NCI-H345 (cell line): ENCODE results near the gene SLC25A51.
A peak's percentile ranks its signal among the peaks of the same experiment; 100 is the strongest.
"Not testable (repeated sequence)": the region's sequence is repeated elsewhere in the genome, so short reads cannot be mapped to it uniquely, and the experiment has no call there.

Experiments
- DNase-seq: peaks from one replicate; lab custom pipeline; 2025; lab: John Stamatoyannopoulos, UW

Gene SLC25A51

DNA sequence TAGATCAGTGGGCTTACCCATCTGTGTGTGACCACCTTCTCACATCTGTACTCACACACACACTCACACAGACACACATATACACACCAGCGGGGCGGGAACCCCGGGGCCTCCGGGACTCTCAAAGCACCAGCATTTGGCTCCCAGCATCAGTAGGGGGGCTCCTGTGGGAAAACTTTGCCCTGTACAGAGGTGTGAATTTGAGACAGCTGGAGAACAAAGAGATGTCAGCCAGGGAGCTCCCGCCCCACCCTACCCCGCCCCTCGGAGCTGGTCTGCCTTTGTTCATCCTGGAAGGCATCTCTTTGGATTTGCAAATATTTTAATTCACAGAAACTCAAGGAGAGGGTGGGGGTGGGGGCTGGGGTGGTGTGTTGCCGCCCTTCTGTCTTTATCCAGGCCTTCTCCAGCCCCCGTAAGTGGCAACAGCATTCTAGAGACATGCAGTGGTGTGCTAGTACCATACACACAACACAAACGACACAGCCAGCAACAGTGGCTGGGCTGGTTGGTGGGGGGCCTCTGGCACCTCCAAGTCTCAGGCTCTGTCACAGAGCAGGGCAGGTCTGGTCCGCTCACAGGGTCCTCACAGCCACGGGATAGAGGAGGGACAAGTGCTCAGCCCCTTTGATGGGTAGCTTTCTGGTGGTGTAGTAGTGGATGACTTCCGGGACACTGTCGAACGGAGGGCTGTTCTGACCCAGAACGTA, 15.5 kb upstream of the SLC25A51 start:
- no peak for DNase-seq

DNA sequence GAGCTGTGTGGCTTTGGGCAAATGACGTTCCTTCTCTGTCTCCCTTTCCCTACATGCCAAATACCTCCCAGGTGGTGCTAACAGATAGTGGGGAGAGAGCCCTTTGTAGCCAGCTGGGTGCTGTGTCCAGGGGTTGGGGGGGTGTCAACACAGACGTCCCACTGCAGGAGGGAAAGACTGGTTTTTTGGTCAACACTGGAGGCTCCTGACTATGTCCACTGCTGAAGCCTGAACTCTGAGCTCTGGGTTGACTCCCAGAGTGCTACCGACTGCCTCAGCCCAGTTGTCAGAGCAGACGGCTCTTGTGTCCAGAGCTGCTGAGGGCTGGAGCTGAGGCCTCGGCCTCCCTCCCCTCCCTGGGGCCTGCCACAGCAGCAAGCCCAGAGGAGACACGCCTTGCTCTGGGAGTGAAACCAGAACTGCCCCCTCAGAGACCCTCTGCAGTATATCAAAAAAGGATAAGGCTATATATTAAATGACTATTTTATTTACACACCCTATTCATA, 14.8 kb upstream of the SLC25A51 start:
- DNase-seq, result no peak

DNA sequence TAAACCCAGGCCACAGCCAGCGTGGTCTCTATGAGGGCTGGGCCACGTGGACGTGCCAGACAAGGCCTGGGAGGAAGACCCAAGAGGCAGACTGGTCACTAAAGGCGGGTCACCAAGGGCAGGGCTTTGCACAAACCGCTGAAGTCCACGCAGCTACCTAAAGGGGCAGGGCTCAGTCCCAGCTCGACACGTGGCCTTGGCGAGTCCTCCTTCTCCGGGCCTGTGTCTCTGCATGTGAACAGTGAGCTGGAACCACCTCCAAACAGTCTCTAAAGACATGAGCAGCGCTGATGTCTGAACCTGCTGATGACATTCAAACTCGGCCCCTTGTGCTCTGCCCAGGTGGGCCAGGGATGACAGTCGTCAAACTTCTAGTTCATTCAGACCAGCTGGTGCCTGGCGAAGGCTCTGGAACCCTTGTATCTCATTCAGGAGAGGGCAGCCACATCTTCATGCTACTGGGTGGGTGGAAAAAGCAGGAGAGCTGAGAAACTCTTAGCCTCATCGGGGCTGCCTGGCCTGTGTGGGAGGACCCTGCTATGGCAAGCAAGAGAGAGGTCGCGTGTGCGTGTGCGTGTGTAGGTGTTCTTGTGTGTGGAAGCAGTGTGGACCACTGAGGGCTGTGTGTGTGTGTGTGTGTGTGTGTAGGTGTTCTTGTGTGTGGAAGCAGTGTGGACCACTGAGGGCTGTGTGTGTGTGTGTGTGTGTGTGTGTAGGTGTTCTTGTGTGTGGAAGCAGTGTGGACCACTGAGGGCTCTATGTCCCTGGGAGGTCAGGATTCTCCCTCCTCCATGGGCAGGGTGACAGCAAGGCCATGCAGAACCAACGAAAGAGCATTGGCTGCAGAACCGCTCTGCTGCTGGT, 14.1 kb upstream of the SLC25A51 start:
- DNase-seq, result no peak

DNA sequence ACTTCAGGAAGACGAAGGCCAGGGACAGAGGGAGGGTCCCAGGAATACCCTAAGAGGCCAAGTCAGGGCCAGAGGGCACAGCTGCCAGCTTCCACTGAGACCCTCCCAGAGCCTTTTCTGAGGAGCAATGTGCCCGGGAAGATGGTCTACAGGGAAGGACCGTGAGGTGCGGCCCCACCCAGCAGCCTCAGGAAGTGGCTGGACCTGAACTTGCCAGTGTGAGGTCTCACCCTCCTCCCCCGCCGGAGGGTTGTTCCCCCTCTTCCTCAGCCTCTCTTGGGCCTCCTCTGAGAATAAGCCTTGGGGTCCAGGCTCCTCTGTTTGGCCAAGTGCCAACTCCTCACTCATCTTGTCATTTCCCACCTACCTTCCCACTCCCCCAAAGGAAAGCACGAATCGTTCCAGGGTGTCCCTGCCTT, 13.4 kb upstream of the SLC25A51 start:
- DNase-seq, result no peak

DNA sequence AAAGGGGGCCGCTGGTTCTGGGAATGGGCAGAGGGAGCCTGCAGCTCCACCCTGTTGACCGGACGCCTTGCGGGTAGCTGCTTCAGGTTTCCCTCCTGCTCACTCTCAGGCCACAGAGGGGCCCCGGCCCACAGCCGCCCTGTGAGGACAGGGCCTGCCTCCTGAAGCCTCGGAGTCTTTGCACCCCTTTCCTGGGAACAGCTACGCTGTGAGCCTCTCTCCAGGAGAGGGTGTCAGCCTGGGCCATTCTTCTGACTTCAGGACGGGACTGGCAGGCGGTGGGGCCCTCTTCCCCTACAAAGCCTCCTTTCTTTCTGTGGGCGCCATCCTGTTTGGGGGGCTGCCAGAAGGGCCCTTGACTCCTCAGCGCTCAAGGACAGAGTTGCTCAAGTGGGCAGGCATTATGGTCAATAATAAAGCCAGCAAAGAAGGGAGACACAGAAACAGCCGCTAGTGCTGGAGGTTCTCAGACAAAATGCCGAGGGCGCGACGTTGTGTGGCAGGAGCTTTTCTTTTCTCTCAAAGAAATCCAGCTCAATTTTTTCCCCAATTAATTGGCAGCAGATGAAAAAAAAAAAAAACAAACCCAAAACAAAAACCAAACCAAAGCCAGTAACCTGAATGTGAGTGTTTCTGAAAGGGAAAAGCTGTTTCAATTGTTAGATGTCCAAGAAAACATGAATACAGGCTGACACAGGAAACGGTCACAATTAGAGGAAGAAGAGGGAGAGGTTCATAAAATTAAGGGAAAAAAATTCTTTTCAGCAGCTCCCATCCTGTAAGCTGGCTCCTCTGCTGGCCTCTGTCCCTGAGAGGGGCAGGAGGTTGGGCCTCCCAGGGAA, 12.8 kb upstream of the SLC25A51 start:
- no peak for DNase-seq

DNA sequence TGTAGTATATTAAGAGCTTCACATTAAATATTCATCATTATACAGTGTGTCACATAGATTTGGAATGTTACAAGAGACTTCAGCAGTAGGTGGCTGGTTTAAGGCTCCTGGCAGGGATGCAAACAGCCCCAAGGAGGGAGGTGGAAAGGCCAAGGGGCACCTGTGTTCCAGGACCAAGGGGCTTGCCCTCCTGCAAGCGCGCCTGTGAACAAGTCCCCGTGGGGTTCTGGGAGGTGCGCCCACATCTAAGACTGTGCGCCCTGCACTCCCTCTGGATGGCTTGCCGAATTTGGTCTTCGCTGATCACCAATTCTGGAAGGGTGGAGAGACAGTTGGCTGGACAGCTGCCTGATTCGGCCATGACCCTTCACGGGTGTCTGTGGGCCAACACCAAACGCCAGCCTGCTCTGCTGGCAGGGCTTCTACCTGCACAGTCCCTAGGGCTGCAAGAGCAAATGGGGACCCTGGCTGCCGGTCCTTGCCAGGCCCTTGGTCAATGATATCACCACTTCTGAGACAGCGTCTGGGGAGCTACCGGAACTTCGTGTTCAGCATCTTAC, 12.1 kb upstream of the SLC25A51 start:
- no peak for DNase-seq

DNA sequence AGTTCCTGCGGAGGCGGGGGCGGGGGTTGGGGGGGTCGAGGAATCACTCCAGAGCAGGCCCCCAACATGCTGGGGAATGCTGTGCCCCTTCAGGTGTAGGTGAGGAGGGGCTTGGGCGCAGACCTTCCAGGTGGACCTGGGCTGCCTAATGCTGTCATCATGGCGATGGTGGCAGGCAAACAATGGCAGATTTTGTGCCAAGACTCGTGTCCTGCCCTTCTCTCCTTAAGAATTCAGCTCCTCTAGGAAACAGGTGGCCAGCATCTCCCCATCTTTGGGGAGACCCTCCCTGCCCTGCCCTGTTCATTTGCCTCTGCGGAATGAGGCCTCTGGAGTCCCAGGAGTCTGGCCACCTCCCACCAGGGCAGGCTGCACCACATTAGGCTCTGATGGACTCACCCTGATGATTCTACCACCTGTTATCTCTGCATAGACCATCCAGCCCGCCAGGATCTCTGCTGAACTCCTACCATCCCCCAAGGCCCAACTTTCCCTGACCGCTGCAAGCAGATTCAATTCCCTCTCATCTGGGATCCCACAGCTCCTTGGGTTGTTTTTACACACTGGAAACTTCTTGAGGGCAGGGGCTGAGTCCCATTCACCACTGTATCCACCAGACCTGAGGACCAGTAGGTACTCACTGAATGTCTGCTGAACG, 10.9 kb upstream of the SLC25A51 start:
- no peak for DNase-seq

DNA sequence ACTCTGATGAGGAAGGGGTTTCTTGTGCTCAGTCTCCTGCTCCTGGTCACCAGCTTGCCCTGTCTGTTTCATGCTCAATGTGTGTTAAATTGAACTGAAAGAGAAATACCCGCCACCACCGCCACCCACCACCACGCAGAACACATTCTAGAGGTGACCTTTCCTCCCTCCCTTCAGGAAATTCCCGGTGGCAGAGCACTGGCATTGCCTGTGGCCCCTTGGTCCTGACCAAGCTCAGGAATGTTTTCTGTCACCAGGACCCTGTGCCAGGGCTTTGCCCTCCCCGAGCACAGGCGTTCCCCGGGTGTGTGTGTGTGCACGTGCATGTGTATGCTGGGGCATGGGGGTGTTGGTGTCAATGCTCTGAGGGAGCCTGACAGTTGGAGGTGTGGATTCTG, 10.2 kb upstream of the SLC25A51 start:
- DNase-seq, result no peak

DNA sequence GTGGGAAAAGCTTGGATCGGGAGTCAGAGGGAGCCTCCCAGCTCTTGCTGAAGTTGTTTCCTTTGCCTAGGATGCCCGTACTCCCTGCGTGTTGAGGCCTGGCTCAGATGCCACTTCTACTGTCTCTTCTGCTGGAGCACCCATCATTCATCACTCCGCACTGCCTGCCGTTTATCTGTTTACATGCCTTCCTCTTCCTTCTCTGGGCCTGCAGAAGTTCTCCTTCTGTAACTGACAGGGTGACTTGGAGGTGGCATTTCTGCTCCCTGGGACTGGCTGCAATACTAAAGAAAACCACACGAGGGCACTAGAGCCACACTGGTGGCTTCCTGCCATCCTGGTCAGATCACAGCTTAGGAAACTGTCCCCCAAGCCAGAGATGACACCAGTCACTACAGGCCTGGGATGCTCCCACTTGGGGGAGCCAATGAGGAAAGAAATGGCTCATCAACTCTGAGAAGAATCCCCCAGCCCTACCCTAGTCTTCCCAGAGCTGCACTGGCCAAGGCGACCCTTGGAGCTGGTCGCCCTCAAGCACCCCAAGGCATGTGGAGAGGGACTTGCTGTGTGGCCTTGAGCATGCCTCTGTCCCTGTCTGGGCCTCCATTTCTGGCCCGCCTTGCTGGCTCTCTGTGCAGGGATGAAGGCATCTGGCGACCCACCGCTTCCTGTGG, 9.7 kb upstream of the SLC25A51 start:
- peak; percentile 78 for DNase-seq

DNA sequence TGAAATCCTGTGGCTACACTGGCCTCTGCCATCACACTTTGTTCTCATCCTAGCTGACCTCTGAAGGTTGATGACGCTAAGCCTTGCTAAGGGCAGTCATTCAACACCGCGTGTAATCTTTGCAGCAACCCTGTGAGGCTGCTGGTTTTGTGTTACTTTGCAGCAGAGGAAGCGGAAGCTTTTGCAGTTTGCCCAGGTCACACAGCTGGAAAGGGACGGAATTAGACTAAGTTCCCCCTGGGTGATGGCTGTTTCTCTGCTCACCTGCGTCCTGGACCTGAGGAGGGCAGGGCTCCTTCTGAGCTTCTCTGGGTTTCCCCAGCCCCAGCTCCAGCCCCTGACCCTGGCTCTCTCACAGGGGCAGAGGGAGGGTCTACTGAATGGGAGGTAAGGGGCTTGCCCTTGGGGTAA, 7.3 kb upstream of the SLC25A51 start:
- no peak for DNase-seq

DNA sequence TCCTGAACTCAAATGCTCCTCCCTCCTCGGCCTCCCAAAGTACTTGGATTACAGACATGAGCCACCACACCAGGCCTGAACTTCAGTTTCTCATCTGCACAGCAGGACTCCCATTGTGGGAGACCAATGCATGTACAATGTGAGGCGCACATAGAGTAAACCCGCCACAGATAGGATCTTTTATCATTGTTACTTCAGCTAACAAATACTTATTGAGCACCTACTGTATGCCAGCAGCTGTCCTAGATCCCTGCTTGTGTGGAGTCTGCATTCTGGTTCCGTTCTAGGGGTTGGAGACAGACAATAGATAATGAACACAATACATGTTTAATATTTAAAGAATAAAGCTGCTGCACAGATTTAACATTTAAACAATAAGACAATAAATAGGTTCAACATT, 6.3 kb upstream of the SLC25A51 start:
- DNase-seq, result no peak

DNA sequence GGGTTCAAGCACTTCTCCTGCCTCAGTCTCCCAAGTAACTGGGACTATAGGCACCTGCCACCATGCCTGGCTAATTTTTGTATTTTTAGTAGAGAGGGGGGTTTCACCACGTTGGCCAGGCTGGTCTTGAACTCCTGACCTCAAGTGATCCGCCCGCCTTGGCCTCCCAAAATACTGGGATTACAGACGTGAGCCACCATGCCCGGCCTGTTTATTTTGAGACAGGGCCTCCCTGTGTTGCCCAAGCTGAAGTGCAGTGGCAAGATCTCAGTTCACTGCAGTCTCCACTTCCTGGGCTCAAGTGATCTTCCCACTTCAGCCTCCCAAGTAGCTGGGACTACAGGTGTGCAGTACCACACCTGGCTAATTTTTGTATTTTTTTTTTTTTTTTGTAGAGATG, 5.9 kb upstream of the SLC25A51 start:
- DNase-seq, result not testable (repeated sequence)

DNA sequence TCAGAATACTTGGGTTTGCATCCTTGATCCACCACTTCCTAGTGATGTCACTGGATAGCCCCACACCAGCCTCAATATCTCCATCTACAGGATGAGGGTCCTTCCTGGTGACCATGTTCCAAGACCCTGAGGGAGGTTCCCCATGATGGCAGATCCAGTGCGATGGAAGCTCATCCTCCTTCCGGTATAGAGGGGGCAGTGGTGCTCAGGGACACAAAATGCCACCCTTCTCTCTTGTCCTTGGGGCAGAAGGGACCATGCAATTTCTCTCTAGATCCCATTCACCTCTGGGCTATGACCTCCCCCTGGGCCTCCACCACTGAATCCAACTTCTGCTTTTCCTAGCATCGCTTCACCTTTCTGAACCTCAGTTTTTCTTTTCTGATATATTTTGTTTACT, 5.4 kb upstream of the SLC25A51 start:
- no peak for DNase-seq

DNA sequence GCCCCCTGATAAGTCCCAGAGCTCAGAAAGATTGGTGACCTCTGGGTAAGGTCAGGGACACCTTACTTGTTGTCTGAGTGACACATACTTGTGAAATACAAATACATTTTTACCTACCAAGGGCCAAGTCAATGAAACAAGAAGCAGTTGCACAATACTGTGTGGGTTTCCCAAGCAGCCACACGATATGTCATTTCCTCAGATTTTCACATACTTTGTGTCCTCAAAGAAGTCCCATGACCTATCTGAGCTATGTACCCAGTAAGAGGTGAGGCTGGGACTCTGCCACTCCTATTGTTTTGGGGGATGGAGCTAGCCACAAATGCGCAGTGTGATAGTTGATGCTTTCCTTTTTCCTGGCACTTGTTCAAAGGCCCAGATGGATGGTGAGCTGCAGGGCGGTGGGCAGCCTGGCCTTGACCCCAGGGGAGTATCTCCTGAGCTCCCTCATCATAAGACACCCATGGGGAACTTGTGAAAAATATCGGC, 4.8 kb upstream of the SLC25A51 start:
- no peak for DNase-seq

DNA sequence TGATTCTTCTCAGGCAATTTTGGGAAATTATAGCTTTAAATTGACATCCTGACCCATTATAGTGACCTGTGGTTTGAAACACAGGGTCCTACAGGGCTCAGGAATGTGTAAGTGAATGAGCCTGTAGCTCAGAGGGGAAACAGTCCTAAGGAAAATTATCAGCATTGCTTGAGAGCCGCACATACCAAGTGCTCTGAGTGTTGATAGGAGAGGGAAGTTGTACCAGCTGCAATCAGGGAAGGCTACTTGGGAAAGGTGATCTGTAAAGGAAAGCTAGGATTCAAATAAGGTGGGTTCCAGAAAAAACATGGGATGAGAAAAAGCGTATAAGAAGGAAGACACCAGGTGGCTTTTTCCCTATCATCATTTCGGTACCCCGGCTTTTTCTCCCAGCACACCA, 4.4 kb upstream of the SLC25A51 start:
- no peak for DNase-seq

DNA sequence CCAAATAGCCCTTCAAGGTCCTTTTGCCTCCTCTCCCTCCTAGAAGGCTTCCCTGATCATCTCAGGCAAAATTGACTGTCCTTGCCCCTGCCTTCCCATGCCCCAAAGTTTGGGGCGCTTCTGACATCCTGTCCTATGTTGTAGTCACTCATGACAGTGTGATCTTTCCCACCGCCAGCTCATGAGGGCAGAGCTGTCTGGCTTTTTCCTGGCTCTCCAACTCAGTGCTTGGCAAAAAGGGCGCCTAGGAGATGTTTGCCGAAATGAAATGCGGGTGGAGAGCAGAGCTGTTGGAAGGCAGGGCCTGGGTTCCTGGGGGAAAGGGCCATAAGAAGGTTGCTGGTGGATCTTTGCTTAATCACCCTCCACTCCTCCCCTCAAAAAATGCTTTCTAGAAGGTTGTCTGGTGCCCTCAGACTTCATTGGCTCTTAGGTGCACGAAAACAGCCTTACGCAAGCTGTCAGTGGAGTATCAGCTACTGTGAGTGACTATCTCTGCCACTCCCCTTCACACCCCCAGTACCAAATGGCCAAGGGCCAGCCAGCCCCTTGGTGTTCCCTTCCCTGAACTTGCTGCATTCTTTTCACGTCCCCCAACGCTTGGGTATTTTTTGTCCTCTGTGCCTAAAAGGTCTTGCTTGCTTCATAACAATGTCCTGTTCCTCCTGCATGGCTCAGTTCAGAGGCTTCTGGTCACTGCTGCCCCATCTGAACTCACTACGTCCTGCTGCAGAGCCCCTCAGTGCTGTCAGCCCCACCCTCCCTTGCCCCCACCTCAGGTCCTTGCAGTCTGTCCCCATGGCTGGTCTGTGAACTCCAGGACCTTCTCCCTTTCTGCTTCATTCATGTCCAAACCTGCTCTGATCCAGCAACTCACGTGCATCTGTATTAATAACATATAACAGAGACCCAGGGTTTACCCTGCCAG, 2.6 kb upstream of the SLC25A51 start:
- no peak for DNase-seq

DNA sequence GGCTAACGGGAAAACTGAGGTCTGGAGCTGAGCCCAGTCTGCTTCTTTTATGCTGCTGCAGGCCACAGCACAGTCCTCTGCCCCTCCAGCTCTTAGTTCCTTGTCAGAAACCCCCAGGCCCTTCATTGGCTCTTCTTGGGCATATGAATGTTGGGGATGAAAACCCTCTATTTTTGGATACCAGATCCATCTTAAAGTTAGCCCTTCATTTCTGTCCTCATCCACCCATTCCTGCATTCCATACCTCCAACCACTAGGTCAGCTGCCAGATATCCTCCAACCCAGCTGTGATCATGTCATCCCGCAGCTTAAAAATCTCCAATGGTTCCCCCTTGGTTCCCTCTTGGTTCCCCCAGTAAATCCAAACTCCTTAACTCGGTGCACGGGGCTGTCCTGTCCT, 1.8 kb upstream of the SLC25A51 start:
- no peak for DNase-seq

DNA sequence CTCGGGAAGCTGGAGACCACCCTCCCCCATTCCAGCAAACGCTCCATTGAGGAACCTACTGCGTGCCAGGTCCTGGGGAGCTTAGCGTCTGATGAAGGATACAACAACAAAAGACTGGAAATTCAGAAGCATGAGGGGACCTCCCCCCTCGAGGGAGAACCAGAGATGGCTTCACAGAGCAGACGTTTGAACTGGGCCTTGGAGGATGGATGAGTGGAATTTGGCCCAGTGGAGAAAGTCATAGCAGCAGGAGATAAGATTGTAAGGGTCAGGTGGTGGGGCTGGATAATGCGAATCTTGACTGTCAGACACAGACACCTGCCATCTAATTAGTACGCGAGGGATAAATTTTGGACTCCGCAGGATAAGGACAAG, 1.2 kb upstream of the SLC25A51 start:
- DNase-seq, result no peak

DNA sequence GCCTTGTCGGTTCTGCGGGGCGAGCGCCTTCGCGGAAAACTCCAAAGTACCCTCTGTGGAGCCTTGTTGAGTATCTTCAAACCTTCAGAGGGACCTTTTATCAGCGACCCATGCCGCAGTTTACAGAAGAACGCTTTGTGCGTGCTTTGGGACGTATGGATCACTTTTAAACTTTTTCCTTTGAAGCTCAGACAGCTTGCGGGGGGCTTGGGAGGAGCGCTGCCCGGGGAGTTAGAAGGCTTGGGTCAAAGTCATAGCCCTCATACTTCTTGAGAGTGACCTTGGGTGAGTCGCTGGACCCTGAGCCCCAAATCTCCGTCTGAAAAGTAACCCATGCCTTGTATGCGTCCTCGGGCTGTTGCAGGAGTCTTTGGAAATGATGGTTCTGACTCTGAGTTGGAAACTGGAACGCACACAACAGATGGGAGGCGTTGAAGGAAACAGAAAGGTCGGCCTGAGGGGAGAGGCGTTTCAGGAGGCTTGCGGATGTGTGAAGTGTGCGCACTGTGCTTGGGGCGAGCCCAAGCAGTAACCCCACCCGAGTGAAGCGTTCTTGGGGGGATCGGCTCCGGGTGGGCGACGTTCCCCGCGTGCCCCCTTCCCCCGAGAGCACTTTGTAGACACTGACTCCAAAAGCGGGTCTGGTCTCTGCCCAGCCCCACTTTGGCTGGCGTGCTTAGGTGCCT, 661 bp upstream of the SLC25A51 start:
- no peak for DNase-seq
